Fibroblast of lung (primary cell): ENCODE results near the gene KRTAP9-3. TPM values are rescaled to one million over a fixed set of nuclear protein-coding genes. Genes with fewer than 3 reads are reported as not detected.
"Not testable (repeated sequence)": the region's sequence is repeated elsewhere in the genome, so short reads cannot be mapped to it uniquely, and the experiment has no call there.

Experiments
- DNase-seq, 2 donors: peaks; one replicate each; pipeline versions ENCODE4 v3.0.0 to v3.0.0-alpha.2; 2010; ENCODE audit warnings: low read depth in 2 of 2
- H2AFZ ChIP-seq: 2 replicates; pipeline ENCODE4 v1.5.1; 2012; ENCODE audit warnings: low read length, control low read depth, inconsistent platforms
- H3K27ac ChIP-seq: 2 replicates; pipeline ENCODE4 v1.5.1; 2011; ENCODE audit warnings: low read length, control low read depth; ENCODE audit not compliant: insufficient read depth
- H3K27me3 ChIP-seq: 2 replicates; pipeline ENCODE4 v1.5.1; 2011; ENCODE audit warnings: mild to moderate bottlenecking, low read length; ENCODE audit not compliant: control insufficient read depth, insufficient read depth
- H3K36me3 ChIP-seq: 2 replicates; pipeline ENCODE4 v1.5.1; 2011; ENCODE audit warnings: low read length; ENCODE audit not compliant: control insufficient read depth, insufficient read depth
- H3K4me1 ChIP-seq: 2 replicates; pipeline ENCODE4 v1.5.1; 2011; ENCODE audit warnings: low read length; ENCODE audit not compliant: control insufficient read depth, insufficient read depth; ENCODE audit errors: extremely low read depth
- H3K4me2 ChIP-seq: 2 replicates; pipeline ENCODE4 v1.5.1; 2011; ENCODE audit warnings: low read length, control low read depth; ENCODE audit not compliant: insufficient read depth; ENCODE audit errors: extremely low read depth
- H3K4me3 ChIP-seq, 4 experiments: fragments of 200-600 bp in 1 of 4; sonication (generic) in 1 of 4; replicated peaks in 1 of 4; 2 replicates each; pipeline ENCODE4 v1.5.1; 2011 to 2016; ENCODE audit warnings: low read length in 4 of 4, low read depth in 3 of 4, mild to moderate bottlenecking in 3 of 4, control low read depth in 2 of 4, inconsistent platforms in 1 of 4, mixed read lengths in 1 of 4; ENCODE audit not compliant: insufficient read depth in 1 of 4; ENCODE audit errors: control extremely low read depth in 1 of 4
- H3K79me2 ChIP-seq: 2 replicates; pipeline ENCODE4 v1.5.1; 2012; ENCODE audit warnings: mild to moderate bottlenecking, low read length, inconsistent platforms; ENCODE audit not compliant: control insufficient read depth, insufficient read depth
- H3K9ac ChIP-seq: 2 replicates; pipeline ENCODE4 v1.5.1; 2011; ENCODE audit warnings: mild to moderate bottlenecking, low read length, control low read depth; ENCODE audit not compliant: insufficient read depth
- H3K9me3 ChIP-seq: 2 replicates; pipeline ENCODE4 v1.5.1; 2012; ENCODE audit warnings: low read depth, low read length; ENCODE audit not compliant: control insufficient read depth, insufficient read depth
- H4K20me1 ChIP-seq: 2 replicates; pipeline ENCODE4 v1.5.1; 2011; ENCODE audit warnings: low read length; ENCODE audit not compliant: control insufficient read depth, insufficient read depth; ENCODE audit errors: extremely low read depth
- EZH2 ChIP-seq: IDR thresholded peaks from 2 replicates; pipeline ENCODE4 v1.5.1; 2012; ENCODE audit warnings: low read length, control low read depth, mild to moderate bottlenecking; ENCODE audit errors: missing control alignments
- polyA minus RNA-seq: library from RNA; depleted of rRNA, polyadenylated mRNA; stranded (reverse); fragments of >200 nt; gene quantifications from 2 replicates; pipeline ENCODE4 v1.2.3, GENCODE V29; 2011; ENCODE audit warnings: low replicate concordance
- polyA plus RNA-seq, 2 donors: library from polyadenylated mRNA; depleted of rRNA in 1 of 2; stranded (reverse) in 1 of 2; unstranded in 1 of 2; fragments of >200 nt; gene quantifications; 2 replicates each; pipeline ENCODE4 v1.2.1, GENCODE V29; 2011 to 2012; ENCODE audit warnings: missing spikeins in 1 of 2
- total RNA-seq: library from RNA; depleted of rRNA; stranded (reverse); fragments of >200 nt; gene quantifications from 2 replicates; pipeline ENCODE4 v1.2.1, GENCODE V29; 2014
- TF ChIP-seq, protein P1 (sequence below), 2 donors: IDR thresholded peaks in 1 of 2; conservative IDR thresholded peaks in 1 of 2; 1 replicate in 1 of 2; 2 replicates in 1 of 2; pipeline ENCODE4 v1.5.1; 2011 to 2012; ENCODE audit warnings: low read length in 2 of 2, control low read depth in 1 of 2, inconsistent platforms in 1 of 2, low read depth in 1 of 2, mild to moderate bottlenecking in 1 of 2

Gene KRTAP9-3
- total RNA-seq (not detected in 2 replicates), polyA plus RNA-seq (not detected in 2 replicates), polyA minus RNA-seq (not detected in 2 replicates)
- not detected in 2 replicates for polyA plus RNA-seq (2012)

DNA sequence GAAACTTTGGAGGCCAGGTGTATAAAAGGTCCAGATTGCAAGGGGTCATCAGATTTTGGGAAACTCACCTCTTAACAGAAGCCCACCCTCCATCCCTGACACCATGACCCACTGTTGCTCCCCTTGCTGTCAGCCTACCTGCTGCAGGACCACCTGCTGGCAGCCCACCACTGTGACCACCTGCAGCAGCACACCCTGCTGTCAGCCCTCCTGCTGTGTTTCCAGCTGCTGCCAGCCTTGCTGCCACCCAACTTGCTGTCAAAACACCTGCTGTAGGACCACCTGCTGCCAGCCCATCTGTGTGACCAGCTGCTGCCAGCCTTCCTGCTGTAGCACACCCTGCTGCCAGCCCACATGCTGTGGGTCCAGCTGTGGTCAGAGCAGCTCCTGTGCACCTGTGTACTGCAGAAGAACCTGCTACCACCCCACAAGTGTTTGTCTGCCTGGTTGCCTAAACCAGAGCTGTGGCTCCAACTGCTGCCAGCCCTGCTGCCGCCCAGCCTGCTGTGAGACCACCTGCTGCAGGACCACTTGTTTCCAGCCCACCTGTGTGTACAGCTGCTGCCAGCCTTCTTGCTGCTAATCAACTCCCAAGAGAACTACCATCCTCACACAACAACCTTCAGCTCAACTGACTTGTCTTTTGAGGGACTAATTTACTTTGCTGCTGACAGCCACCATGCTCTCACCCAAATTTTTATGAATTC lies at the start of gene KRTAP9-3:
TSS of gene KRTAP9-3 (plus strand) at position 51 of the 707 bp plus-strand sequence. CDS start at position 104, 53 bp downstream.
- H3K27ac ChIP-seq, H3K9me3 ChIP-seq, H2AFZ ChIP-seq, H3K36me3 ChIP-seq, H3K79me2 ChIP-seq, DNase-seq, H4K20me1 ChIP-seq, H3K4me2 ChIP-seq, H3K27me3 ChIP-seq, H3K4me1 ChIP-seq, H3K4me3 ChIP-seq, H3K9ac ChIP-seq: not testable (repeated sequence)

GRCh38 chr17:41184480-41184961 lies 47.7 kb upstream of the KRTAP9-3 start, which contains the start of gene KRTAP4-1:
Gene KRTAP4-1 (minus strand): TSS chr17:41184911. CDS start chr17:41184854, 57 bp downstream.
- Histone ChIP-seq H3K9ac (no peak within 1 kb of the TSS), H4K20me1 (no peaks in the 10 kb centered on the region), H3K27me3 (no peaks in the 10 kb centered on the region), H3K9me3 (no peaks in the 10 kb centered on the region), H3K79me2 (no peaks in the 10 kb centered on the region), H3K27ac (no peak within 1 kb of the TSS), H3K4me2 (no peak within 1 kb of the TSS), H3K4me3 (no peak within 1 kb of the TSS), H3K36me3 (no peaks in the 10 kb centered on the region), H3K4me1 (peaks cover 2% of the 10 kb centered on the region), H2AFZ (no peak within 1 kb of the TSS)
- TF ChIP-seq, protein P1, sequence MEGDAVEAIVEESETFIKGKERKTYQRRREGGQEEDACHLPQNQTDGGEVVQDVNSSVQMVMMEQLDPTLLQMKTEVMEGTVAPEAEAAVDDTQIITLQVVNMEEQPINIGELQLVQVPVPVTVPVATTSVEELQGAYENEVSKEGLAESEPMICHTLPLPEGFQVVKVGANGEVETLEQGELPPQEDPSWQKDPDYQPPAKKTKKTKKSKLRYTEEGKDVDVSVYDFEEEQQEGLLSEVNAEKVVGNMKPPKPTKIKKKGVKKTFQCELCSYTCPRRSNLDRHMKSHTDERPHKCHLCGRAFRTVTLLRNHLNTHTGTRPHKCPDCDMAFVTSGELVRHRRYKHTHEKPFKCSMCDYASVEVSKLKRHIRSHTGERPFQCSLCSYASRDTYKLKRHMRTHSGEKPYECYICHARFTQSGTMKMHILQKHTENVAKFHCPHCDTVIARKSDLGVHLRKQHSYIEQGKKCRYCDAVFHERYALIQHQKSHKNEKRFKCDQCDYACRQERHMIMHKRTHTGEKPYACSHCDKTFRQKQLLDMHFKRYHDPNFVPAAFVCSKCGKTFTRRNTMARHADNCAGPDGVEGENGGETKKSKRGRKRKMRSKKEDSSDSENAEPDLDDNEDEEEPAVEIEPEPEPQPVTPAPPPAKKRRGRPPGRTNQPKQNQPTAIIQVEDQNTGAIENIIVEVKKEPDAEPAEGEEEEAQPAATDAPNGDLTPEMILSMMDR (conservative IDR thresholded peaks at IDR 0.05 in 1 of 2, IDR thresholded peaks at IDR 0.05 in 1 of 2; ENCODE audit: low read depth in 1 of 2, low read length in 2 of 2), result no peak
- TF ChIP-seq EZH2, result no peak
- DNase-seq, result no peak

GRCh38 chr17:41185001-41185400 lies 47.2 kb upstream of the KRTAP9-3 start:
- no peaks in the 10 kb centered on the region for H3K79me2 ChIP-seq
- no peaks in the 10 kb centered on the region for H3K9me3 ChIP-seq
- no peak overlapping the region for H3K4me3 ChIP-seq
- H3K4me2 ChIP-seq, result no peak overlapping the region
- no peaks in the 10 kb centered on the region for H3K36me3 ChIP-seq
- no peaks in the 10 kb centered on the region for H3K27me3 ChIP-seq
- H3K27ac ChIP-seq, result no peak overlapping the region
- H3K9ac ChIP-seq, result no peak overlapping the region
- no peak overlapping the region for H2AFZ ChIP-seq
- DNase-seq, result no peak
- H4K20me1 ChIP-seq, result no peaks in the 10 kb centered on the region
- TF ChIP-seq EZH2, result no peak
- TF ChIP-seq, protein P1 (conservative IDR thresholded peaks at IDR 0.05 in 1 of 2, IDR thresholded peaks at IDR 0.05 in 1 of 2; ENCODE audit: low read depth in 1 of 2, low read length in 2 of 2), result no peak
- no peaks in the 10 kb centered on the region for H3K4me1 ChIP-seq
